NCI-H2107 (cell line): ENCODE results near the gene RSU1.

Experiments used
- DNase-seq: peaks from one replicate; lab custom pipeline; 2025; lab: John Stamatoyannopoulos, UW

The RSU1 gene

GRCh38 chr10:16602104-16602775, 215.0 kb downstream of the RSU1 start:
- DNase-seq: no peak

GRCh38 chr10:16599662-16600061, 217.6 kb downstream of the RSU1 start:
- DNase-seq: no peak

- no peak for DNase-seq
Observed at GRCh38 chr10:16597656-16598055, 219.6 kb downstream of the RSU1 start.

- no peak for DNase-seq
Observed at GRCh38 chr10:16592378-16592777, 224.8 kb downstream of the RSU1 start.

- DNase-seq: no peak
Observed at GRCh38 chr10:16586358-16587138, 230.7 kb downstream of the RSU1 start.

- no peak for DNase-seq
Observed at GRCh38 chr10:16585103-16585502, 232.1 kb downstream of the RSU1 start.

GRCh38 chr10:16583382-16583781, 233.8 kb downstream of the RSU1 start:
- DNase-seq: no peak

- no peak for DNase-seq
Observed at GRCh38 chr10:16581202-16581601, 236.0 kb downstream of the RSU1 start.

GRCh38 chr10:16570731-16571130, 246.5 kb downstream of the RSU1 start:
- no peak for DNase-seq

- no peak for DNase-seq
Observed at GRCh38 chr10:16566202-16566805, 250.9 kb downstream of the RSU1 start.

- no peak for DNase-seq
Observed at GRCh38 chr10:16565604-16566003, 251.6 kb downstream of the RSU1 start.

- no peak for DNase-seq
Observed at GRCh38 chr10:16562891-16563290, 254.3 kb downstream of the RSU1 start.

- DNase-seq: no peak
Observed at GRCh38 chr10:16559236-16559773, 257.9 kb downstream of the RSU1 start.

- DNase-seq: no peak
Observed at GRCh38 chr10:16547973-16548372, 269.3 kb downstream of the RSU1 start.

- DNase-seq: no peak
Observed at GRCh38 chr10:16545116-16545736, 272.0 kb downstream of the RSU1 start.

GRCh38 chr10:16544591-16544990, 272.6 kb downstream of the RSU1 start:
- no peak for DNase-seq

GRCh38 chr10:16544099-16544498, 273.1 kb downstream of the RSU1 start:
- no peak for DNase-seq
